Measurements from ENCODE around the gene ZNF827. TPM values are rescaled to one million over a fixed set of nuclear protein-coding genes. Genes with fewer than 3 reads are reported as not detected.

The ZNF827 gene
- total RNA-seq, 1 donor from 2014 or later, result 21.2 TPM

DNA sequence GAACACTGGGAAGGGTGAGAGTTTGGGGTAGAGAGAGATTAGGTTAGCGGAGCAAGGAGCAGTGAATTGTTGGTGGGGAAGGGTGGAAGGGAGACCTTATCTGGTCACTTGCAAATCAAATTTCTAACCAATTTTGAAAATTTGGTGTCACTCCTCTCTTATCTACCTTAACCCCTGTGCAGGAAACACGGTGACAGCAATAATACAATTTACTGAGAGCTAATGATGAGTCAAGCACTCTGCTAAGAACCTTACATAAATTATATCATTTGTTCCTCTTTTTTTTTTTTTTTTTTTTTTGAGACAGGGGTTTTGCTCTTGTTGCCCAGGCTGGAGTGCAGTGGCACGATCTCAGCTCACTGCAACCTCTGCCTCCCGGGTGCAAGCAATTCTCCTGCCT, 142.3 kb downstream of the ZNF827 start:
- Mint-ChIP-seq H3K27me3 (ENCODE audit: low read depth) (no peaks in the 10 kb centered on the region), H3K9me3 (no peaks in the 10 kb centered on the region), H3K27ac (ENCODE audit: unreplicated experiment) (no peak overlapping the region), H3K4me3 (no peak overlapping the region), H3K36me3 (ENCODE audit: low read depth) (peaks cover 3% of the 10 kb centered on the region), H3K4me1 (peaks cover 5% of the 10 kb centered on the region)
- TF ChIP-seq, protein P1, sequence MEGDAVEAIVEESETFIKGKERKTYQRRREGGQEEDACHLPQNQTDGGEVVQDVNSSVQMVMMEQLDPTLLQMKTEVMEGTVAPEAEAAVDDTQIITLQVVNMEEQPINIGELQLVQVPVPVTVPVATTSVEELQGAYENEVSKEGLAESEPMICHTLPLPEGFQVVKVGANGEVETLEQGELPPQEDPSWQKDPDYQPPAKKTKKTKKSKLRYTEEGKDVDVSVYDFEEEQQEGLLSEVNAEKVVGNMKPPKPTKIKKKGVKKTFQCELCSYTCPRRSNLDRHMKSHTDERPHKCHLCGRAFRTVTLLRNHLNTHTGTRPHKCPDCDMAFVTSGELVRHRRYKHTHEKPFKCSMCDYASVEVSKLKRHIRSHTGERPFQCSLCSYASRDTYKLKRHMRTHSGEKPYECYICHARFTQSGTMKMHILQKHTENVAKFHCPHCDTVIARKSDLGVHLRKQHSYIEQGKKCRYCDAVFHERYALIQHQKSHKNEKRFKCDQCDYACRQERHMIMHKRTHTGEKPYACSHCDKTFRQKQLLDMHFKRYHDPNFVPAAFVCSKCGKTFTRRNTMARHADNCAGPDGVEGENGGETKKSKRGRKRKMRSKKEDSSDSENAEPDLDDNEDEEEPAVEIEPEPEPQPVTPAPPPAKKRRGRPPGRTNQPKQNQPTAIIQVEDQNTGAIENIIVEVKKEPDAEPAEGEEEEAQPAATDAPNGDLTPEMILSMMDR (conservative IDR thresholded peaks at IDR 0.05), result no peak
- DNase-seq (ENCODE audit: low read depth, low spot score), result no peak

DNA sequence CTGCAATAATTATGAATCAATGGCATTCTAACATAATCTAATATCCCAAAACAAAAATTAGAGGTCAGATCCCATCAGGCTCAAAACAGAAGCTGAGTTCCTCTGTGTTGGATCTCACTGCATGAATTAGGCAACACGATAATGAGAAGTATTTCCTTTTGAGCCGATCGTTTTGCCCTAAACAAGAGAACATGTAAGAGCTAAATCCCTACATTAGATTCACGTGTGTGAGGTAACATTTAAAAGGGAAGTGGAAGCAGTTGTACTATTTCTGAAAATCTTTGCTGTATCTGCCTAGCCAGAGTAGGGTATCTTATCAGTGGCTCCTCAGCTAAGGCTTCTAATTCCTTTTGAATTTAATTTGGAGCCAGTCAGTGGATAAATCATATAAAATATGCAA, 143.1 kb downstream of the ZNF827 start:
- no peak for DNase-seq (ENCODE audit: low read depth, low spot score)
- TF ChIP-seq, protein P1 (conservative IDR thresholded peaks at IDR 0.05), result no peak
- H3K4me3 Mint-ChIP-seq, result no peak overlapping the region
- H3K4me1 Mint-ChIP-seq, result peaks cover 5% of the 10 kb centered on the region
- H3K36me3 Mint-ChIP-seq (ENCODE audit: low read depth), result peaks cover 3% of the 10 kb centered on the region
- H3K9me3 Mint-ChIP-seq, result no peaks in the 10 kb centered on the region
- H3K27ac Mint-ChIP-seq (ENCODE audit: unreplicated experiment), result no peak overlapping the region
- no peaks in the 10 kb centered on the region for H3K27me3 Mint-ChIP-seq (ENCODE audit: low read depth)

DNA sequence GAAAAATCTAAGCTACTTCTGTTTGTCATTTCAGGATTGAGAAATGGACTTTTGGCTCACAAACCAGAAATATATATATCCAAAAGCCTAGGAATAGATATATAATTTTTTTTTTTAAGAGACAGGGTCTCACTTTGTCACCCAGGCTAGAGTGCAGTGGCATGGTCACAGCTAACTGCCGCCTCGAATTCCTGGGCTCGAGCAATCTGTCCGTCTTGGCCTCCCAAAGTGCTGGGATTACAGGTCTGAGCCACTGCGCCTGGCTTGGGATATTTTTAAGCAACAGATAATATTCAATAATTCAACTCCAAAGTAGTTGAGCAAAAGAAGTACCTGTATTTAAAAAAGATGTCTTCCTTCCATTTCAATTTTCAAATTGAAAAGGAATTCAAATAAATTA, 146.2 kb downstream of the ZNF827 start:
- Mint-ChIP-seq H3K4me1 (peaks cover 5% of the 10 kb centered on the region), H3K9me3 (no peaks in the 10 kb centered on the region), H3K36me3 (ENCODE audit: low read depth) (peaks cover 3% of the 10 kb centered on the region), H3K4me3 (no peak overlapping the region), H3K27me3 (ENCODE audit: low read depth) (no peaks in the 10 kb centered on the region), H3K27ac (ENCODE audit: unreplicated experiment) (no peak overlapping the region)
- no peak for DNase-seq (ENCODE audit: low read depth, low spot score)
- TF ChIP-seq, protein P1 (conservative IDR thresholded peaks at IDR 0.05), result no peak

DNA sequence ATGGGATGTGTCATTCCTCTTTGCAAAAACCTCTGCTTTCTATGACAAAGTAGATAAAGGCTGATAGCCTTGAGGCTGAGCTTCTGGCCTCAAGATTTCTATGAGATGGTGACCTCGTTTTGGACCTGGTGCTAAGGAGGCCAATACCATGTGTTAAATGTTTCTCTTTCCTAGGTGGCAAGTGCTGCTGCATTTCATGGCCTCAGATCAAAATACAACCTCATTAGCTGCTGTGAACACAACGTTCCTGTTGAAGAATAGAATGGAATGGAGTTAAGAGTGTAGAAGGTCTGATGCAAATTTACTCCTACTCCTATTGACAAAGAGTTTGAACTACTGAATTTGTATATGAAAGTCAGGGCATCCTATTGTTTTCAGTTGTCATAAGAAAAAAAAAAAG, 146.6 kb downstream of the ZNF827 start:
- Mint-ChIP-seq H3K9me3 (no peaks in the 10 kb centered on the region), H3K4me3 (no peak overlapping the region), H3K36me3 (ENCODE audit: low read depth) (peaks cover 3% of the 10 kb centered on the region), H3K27me3 (ENCODE audit: low read depth) (no peaks in the 10 kb centered on the region), H3K27ac (ENCODE audit: unreplicated experiment) (no peak overlapping the region), H3K4me1 (peaks cover 5% of the 10 kb centered on the region)
- TF ChIP-seq, protein P1 (conservative IDR thresholded peaks at IDR 0.05), result no peak
- DNase-seq (ENCODE audit: low read depth, low spot score), result no peak

DNA sequence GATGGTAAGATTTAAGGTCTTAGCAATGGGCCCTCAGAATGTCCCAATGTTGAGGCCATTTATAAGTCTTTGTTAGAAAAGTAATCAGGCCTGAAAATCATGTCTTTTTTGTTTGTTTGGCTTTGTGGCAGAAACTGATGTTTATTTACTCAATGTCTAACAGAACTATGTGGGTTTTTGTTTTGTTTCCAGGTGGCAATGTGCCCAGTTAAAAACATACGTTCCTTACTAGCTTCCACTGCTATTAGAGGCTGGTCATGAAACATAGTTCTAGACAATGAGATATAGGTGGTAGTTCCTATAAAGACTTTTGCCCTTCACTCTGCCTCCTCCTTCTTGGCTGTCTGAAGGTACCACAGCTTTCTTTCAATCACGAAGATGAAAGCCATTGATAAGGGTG, 149.9 kb downstream of the ZNF827 start:
- no peak overlapping the region for H3K27ac Mint-ChIP-seq (ENCODE audit: unreplicated experiment)
- H3K9me3 Mint-ChIP-seq, result no peaks in the 10 kb centered on the region
- H3K36me3 Mint-ChIP-seq (ENCODE audit: low read depth), result peaks cover 10% of the 10 kb centered on the region
- peaks cover 5% of the 10 kb centered on the region for H3K4me1 Mint-ChIP-seq
- H3K27me3 Mint-ChIP-seq (ENCODE audit: low read depth), result no peaks in the 10 kb centered on the region
- H3K4me3 Mint-ChIP-seq, result no peak overlapping the region
- TF ChIP-seq, protein P1 (conservative IDR thresholded peaks at IDR 0.05), result no peak
- DNase-seq (ENCODE audit: low read depth, low spot score), result no peak

DNA sequence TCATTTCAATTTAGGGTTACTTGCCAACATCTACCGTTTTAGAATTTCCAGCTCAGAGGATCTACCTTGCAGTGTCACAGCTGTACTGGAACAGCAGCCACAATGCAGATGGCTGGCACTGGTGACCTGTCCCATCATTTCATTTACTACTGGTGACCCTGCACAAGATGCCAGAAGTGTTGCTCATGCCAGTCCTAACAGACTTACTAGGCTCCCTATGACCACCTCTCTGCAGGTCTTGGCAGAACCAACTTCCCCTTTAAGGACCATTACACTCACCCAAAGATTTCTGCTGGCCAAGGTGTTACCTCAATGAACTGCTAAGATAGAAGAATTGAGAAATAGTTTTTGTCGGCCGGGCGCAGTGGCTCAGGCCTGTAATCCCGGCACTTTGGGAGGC, 151.8 kb downstream of the ZNF827 start:
- Mint-ChIP-seq H3K9me3 (no peaks in the 10 kb centered on the region), H3K4me1 (peaks cover 1% of the 10 kb centered on the region), H3K27ac (ENCODE audit: unreplicated experiment) (no peak overlapping the region), H3K36me3 (ENCODE audit: low read depth) (peaks cover 14% of the 10 kb centered on the region), H3K4me3 (no peak overlapping the region), H3K27me3 (ENCODE audit: low read depth) (no peaks in the 10 kb centered on the region)
- DNase-seq (ENCODE audit: low read depth, low spot score), result no peak
- TF ChIP-seq, protein P1 (conservative IDR thresholded peaks at IDR 0.05), result no peak
